ENCODE measurements around the gene ZSCAN18. TPM values are rescaled to one million over a fixed set of nuclear protein-coding genes. Genes with fewer than 3 reads are reported as not detected.

The ZSCAN18 gene
- total RNA-seq, 4 donors from 2014 or later: 35.3 to 64.3 (median 50.9) TPM

GRCh38 chr19:58083021-58083420, 15.0 kb downstream of the ZSCAN18 start:
- intact Hi-C loops (cut with DNase I; ENCODE audit: low total_unique reads): no loop called here
- no peak for DNase-seq (ENCODE audit: low spot score in 2 of 2)
- H3K4me3 ChIP-seq (ENCODE audit: low read depth, poor library complexity, severe bottlenecking): no peak overlapping the region
- TF ChIP-seq POLR2A (IDR thresholded peaks at IDR 0.05) (no peak), CTCF (IDR thresholded peaks at IDR 0.05) (no peak)
- 94 to 97% methylated on average over 3 of the region's 3 CpGs for WGBS, 2 donors

- intact Hi-C loops (cut with DNase I; ENCODE audit: low total_unique reads): no loop called here
- no peak overlapping the region for H3K4me3 ChIP-seq (ENCODE audit: low read depth, poor library complexity, severe bottlenecking)
- DNase-seq (ENCODE audit: low spot score in 2 of 2): no peak
- TF ChIP-seq POLR2A (IDR thresholded peaks at IDR 0.05): no peak
- TF ChIP-seq CTCF (IDR thresholded peaks at IDR 0.05): no peak
- 94 to 95% methylated on average over 10 of the region's 10 CpGs for WGBS, 2 donors
Observed at GRCh38 chr19:58079792-58080191, 18.2 kb downstream of the ZSCAN18 start.

GRCh38 chr19:58067240-58067912, 30.7 kb downstream of the ZSCAN18 start:
- no peak for DNase-seq (ENCODE audit: low spot score in 2 of 2)
- intact Hi-C loops (cut with DNase I; ENCODE audit: low total_unique reads): no loop called here
- 98% methylated on average over 15 of the region's 15 CpGs for WGBS, 2 donors
- H3K4me3 ChIP-seq (ENCODE audit: low read depth, poor library complexity, severe bottlenecking): no peak overlapping the region
- TF ChIP-seq POLR2A (IDR thresholded peaks at IDR 0.05) (no peak), CTCF (IDR thresholded peaks at IDR 0.05) (no peak)

GRCh38 chr19:58063712-58064111, 34.3 kb downstream of the ZSCAN18 start:
- WGBS, 2 donors: 93 to 94% methylated on average over 3 of the region's 3 CpGs
- intact Hi-C loops (cut with DNase I; ENCODE audit: low total_unique reads): no loop called here
- no peak for DNase-seq (ENCODE audit: low spot score in 2 of 2)
- no peak overlapping the region for H3K4me3 ChIP-seq (ENCODE audit: low read depth, poor library complexity, severe bottlenecking)
- TF ChIP-seq POLR2A (IDR thresholded peaks at IDR 0.05): no peak
- no peak for TF ChIP-seq CTCF (IDR thresholded peaks at IDR 0.05)

GRCh38 chr19:58060231-58060630, 37.8 kb downstream of the ZSCAN18 start:
- no peak for TF ChIP-seq CTCF (IDR thresholded peaks at IDR 0.05)
- no peak for TF ChIP-seq POLR2A (IDR thresholded peaks at IDR 0.05)
- H3K4me3 ChIP-seq (ENCODE audit: low read depth, poor library complexity, severe bottlenecking): no peak overlapping the region
- intact Hi-C loops (cut with DNase I; ENCODE audit: low total_unique reads): no loop called here
- no peak for DNase-seq (ENCODE audit: low spot score in 2 of 2)
- 93% methylated on average over 24 of the region's 24 CpGs for WGBS, 2 donors

GRCh38 chr19:58059671-58060078, 38.4 kb downstream of the ZSCAN18 start:
- TF ChIP-seq CTCF (IDR thresholded peaks at IDR 0.05): no peak
- no peak for TF ChIP-seq POLR2A (IDR thresholded peaks at IDR 0.05)
- DNase-seq (ENCODE audit: low spot score in 2 of 2): no peak
- H3K4me3 ChIP-seq (ENCODE audit: low read depth, poor library complexity, severe bottlenecking): peak overlapping the region; percentile 41
- intact Hi-C loops (cut with DNase I; ENCODE audit: low total_unique reads): no loop called here
- 14 to 25% methylated on average over 10 to 21 of the region's 28 CpGs for WGBS, 2 donors
